Omental fat pad (tissue), 4 donors: Measurements from ENCODE around the gene TP73. TPM values are rescaled to one million over a fixed set of nuclear protein-coding genes. Genes with fewer than 3 reads are reported as not detected.

Experiments used
- ATAC-seq: fragments of 150-250 bp; one replicate; pipeline ENCODE4 v1.9.1; 2016; ENCODE audit warnings: mild to moderate bottlenecking, moderate library complexity; ENCODE audit not compliant: low FRiP score
- DNase-seq: peaks from one replicate; pipeline ENCODE4 v3.0.0-alpha.2; 2019; ENCODE audit warnings: low spot score
- total RNA-seq, 4 donors: library from RNA; depleted of rRNA; stranded (reverse); fragments of >200 nt; gene quantifications; one replicate each; pipeline ENCODE4 v1.1.0, GENCODE V29; 2016
- TF ChIP-seq, protein P1 (sequence below), 3 donors: fragments of 450-650 bp; IDR thresholded peaks; one replicate each; pipeline ENCODE4 v1.5.1; 2016 to 2017; ENCODE audit warnings: antibody characterized with exemption in 3 of 3, mild to moderate bottlenecking in 3 of 3, moderate library complexity in 2 of 3

Gene TP73
- total RNA-seq, 4 donors from 2014 or later, result not detected

DNA sequence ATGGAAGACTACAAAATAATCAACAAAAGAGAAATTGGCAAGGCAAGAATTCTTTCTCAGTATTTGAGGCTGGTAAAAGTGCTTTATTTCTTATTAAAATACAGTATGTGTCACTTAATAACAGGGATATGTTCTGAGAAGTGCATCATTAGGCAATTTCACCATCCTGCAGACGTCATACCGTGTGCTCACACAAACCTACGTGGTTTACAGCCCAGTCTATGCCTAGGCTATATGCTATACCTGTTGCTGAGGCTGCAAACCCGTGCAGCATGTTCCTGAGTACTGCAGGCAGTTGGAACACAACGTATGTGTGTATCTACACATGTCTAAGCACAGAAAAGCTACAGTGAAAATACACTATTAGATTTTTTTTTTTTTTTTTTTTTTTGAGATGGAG is 97.2 kb downstream of the TP73 start:
- TF ChIP-seq, protein P1, sequence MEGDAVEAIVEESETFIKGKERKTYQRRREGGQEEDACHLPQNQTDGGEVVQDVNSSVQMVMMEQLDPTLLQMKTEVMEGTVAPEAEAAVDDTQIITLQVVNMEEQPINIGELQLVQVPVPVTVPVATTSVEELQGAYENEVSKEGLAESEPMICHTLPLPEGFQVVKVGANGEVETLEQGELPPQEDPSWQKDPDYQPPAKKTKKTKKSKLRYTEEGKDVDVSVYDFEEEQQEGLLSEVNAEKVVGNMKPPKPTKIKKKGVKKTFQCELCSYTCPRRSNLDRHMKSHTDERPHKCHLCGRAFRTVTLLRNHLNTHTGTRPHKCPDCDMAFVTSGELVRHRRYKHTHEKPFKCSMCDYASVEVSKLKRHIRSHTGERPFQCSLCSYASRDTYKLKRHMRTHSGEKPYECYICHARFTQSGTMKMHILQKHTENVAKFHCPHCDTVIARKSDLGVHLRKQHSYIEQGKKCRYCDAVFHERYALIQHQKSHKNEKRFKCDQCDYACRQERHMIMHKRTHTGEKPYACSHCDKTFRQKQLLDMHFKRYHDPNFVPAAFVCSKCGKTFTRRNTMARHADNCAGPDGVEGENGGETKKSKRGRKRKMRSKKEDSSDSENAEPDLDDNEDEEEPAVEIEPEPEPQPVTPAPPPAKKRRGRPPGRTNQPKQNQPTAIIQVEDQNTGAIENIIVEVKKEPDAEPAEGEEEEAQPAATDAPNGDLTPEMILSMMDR (IDR thresholded peaks at IDR 0.05), result no peak
- ATAC-seq (no peak), DNase-seq (no peak)

GRCh38 chr1:3750741-3751140 is 98.4 kb downstream of the TP73 start:
- ATAC-seq (no peak), DNase-seq (no peak)
- TF ChIP-seq, protein P1 (IDR thresholded peaks at IDR 0.05), result no peak

DNA sequence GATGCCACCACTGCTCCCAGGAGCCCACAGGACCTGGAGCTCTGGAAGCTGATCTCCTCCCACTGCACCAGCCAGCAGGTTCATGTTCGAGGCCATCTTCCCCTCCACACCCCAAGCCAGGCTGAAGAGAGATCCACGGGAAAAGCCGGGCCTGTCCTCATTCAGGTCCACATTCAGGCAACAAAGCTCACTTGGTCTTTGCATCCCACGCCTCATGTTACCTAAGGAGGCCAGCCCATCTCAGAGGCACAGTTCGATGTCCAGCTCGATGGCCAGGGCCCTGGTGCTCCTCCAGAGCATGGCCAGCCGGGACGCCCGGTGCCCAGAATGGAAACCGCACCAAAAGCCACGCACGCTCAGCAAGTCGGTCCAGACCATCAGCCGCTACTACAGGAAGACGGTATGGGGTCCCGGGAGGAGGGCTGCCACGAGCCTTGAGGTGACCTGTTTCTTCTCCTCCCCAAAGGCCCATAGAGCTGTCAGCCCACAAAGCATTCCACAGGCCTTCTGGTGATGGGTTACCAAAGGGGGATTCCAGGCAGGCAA is 100.2 kb downstream of the TP73 start, which contains the start of gene CCDC27:
CCDC27 (plus strand) TSS at position 51 of the 546 bp plus-strand sequence; CDS start at position 83, 32 bp downstream.
- ATAC-seq (no peak), DNase-seq (no peak)

DNA sequence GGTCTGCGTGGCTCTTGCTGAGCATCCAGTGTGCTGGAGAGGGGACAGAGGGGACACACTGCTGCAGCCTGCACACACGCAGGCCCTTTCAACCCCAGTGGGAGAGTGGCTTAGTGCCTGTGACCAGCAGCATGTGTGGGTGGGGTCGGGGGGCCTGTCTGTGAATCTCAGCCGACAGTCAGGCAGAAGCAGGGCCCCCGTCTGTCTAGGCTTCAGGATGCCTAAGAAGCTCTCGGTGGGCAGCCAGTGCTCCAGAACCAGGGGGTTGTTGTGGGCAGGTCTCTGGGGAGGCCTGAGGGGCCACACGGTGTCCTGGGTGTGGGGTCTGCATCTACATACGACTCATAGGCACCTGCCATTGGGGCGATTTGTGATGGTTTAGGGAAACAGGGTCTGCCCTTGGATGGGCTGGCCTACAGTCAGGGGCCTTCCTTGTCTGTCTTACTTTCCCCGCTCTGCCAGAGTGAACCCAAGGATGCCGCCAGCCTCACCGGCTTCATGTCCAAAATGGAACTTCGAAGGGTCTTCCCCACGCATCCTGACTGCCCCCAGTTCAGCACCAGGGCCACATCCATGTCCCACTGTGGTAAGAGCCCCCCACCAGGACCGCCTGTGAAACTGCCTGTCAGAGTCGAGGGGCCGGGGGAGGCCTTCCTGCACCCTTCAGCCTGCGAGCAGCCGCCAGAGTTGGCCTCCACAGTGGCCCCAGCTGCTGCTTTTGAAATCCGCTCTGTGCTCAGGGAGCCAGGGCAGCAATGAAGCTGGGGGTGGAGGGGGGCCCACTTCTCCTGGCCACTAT is 101.5 kb downstream of the TP73 start:
- TF ChIP-seq, protein P1 (IDR thresholded peaks at IDR 0.05), result no peak
- DNase-seq (no peak), ATAC-seq (no peak)

More for the DNA sequence above, 100.2 kb downstream of the TP73 start, which contains the start of gene CCDC27:
- TF ChIP-seq, protein P1 (IDR thresholded peaks at IDR 0.05), result no peak

- no peak for DNase-seq
- ATAC-seq, result no peak
- TF ChIP-seq, protein P1 (IDR thresholded peaks at IDR 0.05), result no peak
These were observed 104.1 kb downstream of the TP73 start for GRCh38 chr1:3756394-3756793.

- DNase-seq (no peak), ATAC-seq (no peak)
- TF ChIP-seq, protein P1 (IDR thresholded peaks at IDR 0.05), result no peak
These were observed 106.8 kb downstream of the TP73 start for GRCh38 chr1:3759164-3759563.

GRCh38 chr1:3759796-3760195 is 107.5 kb downstream of the TP73 start:
- TF ChIP-seq, protein P1 (IDR thresholded peaks at IDR 0.05), result no peak
- no peak for ATAC-seq
- no peak for DNase-seq
